ENCODE data around the gene RASSF10. TPM values are rescaled to one million over a fixed set of nuclear protein-coding genes. Genes with fewer than 3 reads are reported as not detected.

RASSF10 gene
- total RNA-seq, 1 donor from 2014 or later: 2.4 TPM

DNA sequence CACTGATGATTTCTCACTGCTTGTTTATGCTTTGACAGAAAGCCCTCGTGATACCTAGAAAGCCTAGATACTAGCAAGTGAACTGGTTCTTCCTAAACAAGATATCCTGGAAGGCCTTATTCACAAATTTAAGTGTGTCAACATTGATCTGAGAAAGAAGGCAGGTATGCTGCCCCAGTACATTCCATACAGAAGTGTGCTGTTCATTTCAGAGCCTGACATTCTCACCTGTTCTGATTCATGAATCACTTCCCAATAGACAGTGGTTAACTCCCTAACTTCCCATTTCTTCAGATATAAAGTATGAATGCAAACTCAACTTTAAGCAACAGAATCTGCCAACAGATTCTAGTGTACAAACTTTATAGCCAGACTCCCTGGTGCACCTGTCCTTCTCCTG is 15.5 kb upstream of the RASSF10 start:
- FAIRE-seq (no peak), DNase-seq (ENCODE audit: low spot score in 2 of 2) (no peak)

DNA sequence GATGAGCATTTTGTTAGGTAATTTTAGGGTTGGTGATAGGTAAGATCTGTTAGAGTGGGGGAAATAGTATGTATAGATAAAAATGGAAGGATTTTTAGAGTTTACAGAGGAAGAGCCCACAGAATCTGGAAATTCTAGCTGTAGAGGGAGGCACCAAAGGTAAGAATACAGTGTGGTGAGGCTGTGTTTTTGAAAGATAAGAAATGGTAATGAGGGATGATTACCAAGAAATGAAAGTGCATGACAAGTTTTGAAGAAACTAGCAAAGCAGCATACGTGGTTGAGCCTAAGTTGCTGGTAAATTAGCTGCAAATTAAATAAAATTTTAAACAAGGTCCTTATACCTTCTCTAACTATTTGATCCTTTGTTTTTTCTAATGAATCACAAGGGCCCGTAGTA is 14.6 kb upstream of the RASSF10 start:
- DNase-seq (ENCODE audit: low spot score in 2 of 2) (no peak), FAIRE-seq (no peak)

DNA sequence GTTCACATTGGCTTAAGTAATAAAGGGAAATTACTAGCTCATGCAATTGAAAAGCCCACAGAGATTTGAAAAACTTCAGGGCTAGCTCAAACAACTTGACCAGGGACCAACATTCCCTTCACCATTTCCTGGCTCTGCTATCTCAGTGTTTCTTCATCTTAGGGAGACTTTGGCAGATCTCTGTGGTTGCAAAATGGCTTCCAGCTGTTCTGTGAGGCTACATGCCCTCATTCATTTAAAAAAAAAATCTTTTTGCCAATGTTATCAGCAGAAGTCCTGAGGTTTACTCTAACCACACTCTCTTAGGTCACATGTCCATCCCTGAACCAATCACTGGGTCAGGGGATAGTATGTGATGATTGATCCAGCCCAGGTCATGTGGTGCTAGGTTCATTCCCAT is 13.9 kb upstream of the RASSF10 start:
- FAIRE-seq: no peak
- no peak for DNase-seq (ENCODE audit: low spot score in 2 of 2)

DNA sequence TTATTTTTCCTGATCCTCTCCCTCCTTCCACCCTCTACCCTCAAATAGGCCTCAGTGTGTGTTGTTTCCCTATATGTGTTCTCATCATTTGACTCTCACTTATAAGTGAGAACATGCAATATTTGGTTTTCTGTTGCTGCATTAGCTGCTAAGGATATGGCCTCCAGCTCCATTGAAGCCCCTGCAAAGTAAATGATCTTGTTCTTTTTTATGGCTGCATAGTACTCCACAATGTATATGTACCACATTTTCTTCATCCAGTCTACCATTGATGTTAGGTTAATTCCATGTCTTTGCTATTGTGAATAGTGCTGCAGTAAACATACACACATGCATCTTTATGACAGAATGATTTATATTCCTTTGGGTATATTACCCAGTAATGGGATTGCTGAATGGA is 13.3 kb upstream of the RASSF10 start:
- no peak for FAIRE-seq
- no peak for DNase-seq (ENCODE audit: low spot score in 2 of 2)

DNA sequence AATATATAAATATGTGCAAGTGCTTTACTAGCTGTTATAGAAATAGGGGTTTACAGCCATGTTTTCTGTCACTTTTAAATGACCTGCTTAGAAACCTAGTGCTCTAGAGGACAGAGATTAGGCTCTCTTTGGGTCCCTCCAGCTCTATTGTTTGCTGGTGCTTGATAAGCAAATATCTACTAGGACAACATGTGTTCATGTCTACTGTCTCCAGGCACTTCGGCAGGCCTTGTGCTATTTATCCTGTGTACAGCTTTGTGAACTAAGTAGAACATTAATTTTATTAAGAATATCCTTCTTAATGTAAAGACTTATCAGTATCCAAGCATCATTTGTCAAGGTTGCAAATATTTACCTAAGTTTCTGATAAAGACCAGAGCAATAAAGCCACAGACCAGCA is 11.9 kb upstream of the RASSF10 start:
- FAIRE-seq: no peak

DNA sequence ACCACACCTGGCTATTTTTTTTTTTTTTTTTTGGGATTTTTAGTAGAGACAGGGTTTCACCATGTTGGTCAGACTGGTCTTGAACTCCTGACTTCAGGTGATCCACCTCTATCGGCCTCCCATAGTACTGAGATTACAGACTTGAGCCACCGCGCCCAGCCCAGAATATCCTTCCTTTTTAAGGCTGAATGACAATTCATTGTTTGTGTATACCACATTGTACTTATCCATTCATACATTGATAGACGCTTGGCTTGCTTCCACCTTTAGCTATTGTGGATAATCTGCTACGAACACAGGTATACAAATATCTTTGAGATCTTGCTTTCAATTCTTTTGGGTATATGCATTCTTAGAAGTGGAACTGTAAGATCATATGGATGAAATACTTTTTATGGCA is 10.8 kb upstream of the RASSF10 start:
- no peak for FAIRE-seq
- DNase-seq (ENCODE audit: low spot score in 2 of 2): no peak

More for the DNA sequence above, 11.9 kb upstream of the RASSF10 start:
- DNase-seq (ENCODE audit: low spot score in 2 of 2): no peak

DNA sequence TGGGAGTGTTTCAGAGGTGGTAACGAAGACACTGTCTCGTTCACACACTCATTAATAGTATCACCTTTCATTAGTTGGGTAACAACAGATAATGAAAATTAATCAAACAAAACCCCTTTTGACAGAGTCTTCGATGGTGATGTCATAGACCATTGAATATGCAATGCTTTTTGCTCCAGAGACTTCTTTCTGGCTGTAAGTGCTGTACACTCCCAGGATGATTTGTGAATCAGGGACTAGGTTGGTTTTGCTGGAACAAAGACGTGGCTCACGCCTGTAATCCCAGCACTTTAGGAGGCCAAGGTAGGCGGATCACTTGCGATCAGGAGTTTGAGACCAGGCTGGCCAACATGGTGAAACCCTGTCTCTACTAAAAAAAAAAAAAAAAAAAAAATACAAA is 9.5 kb upstream of the RASSF10 start:
- FAIRE-seq: no peak

DNA sequence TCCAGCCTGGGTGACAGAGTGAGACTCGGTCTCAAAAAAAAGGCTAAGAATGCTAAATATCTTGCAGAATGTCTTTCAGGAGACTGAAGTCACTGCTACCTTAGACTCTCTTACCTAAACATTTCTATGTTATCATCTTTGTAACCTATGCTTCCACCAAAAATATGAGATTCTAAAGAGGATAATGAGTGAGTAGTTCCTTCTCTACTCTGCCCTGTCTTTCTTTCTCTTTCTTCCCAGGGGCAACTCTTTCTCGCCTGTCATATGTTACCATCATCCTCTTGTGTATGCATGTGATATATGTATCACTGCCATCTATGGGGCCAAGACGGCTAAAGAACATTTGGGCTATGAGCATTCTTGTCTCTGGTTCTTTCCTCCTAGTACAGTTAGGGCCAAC is 9.0 kb upstream of the RASSF10 start:
- DNase-seq (ENCODE audit: low spot score in 2 of 2) (no peak), FAIRE-seq (no peak)

More for the DNA sequence above, 9.5 kb upstream of the RASSF10 start:
- no peak for DNase-seq (ENCODE audit: low spot score in 2 of 2)

DNA sequence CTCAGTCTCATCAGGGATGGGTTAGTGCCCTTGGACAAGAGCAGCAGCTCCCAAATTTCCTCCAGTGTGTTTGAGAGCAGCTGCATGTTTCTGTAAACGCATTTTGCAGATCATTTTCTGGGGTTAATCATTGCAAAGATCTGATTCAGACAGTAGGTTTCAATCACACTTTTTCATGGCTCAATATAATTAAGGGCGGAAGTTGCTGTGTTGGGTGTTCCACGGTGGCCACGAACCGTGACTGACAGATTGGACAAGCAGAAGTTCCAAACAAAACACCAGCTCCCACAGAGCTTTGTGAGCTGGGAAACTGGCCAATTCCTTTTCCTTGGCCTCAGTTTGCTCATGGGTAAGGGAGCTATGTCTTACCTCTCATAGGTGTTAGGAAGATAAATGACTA is 8.4 kb upstream of the RASSF10 start:
- FAIRE-seq: no peak
- DNase-seq (ENCODE audit: low spot score in 2 of 2): no peak

DNA sequence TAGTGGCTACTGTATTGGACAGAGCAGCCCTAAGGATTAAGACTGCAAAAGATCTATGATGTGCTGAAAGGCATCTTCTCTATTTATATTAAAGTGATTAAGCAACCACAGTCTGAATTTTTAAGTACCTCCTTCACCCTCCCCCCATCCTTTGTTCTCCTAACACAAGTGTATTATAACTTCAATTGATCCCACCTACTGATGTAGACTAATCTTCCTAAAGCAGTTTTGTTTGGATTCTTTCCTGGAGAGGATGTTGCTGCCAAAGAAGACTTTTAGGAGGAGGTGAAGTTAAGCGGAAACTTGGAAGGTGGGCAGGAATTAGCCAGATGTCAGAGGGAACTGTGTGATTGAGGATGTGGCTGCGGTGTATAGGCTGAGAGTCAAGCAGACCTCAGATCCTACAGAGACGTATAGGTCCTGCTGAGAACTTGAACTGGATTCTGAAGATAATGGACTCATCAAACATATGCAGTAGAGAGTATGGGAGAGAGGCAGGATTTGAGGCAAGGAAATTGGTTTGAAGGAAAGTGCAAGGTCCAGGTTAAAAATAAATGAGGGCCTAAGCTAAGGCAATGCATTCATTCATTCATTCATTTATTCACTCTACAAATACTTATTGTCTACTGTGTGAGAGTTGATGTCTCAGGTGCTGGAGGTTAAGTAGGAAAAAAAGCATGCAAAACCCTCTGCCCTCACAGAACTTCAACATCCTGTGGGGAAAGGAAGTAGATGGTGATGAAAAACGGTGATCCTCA is 5.2 kb upstream of the RASSF10 start:
- no peak for DNase-seq (ENCODE audit: low spot score in 2 of 2)
- FAIRE-seq: no peak

DNA sequence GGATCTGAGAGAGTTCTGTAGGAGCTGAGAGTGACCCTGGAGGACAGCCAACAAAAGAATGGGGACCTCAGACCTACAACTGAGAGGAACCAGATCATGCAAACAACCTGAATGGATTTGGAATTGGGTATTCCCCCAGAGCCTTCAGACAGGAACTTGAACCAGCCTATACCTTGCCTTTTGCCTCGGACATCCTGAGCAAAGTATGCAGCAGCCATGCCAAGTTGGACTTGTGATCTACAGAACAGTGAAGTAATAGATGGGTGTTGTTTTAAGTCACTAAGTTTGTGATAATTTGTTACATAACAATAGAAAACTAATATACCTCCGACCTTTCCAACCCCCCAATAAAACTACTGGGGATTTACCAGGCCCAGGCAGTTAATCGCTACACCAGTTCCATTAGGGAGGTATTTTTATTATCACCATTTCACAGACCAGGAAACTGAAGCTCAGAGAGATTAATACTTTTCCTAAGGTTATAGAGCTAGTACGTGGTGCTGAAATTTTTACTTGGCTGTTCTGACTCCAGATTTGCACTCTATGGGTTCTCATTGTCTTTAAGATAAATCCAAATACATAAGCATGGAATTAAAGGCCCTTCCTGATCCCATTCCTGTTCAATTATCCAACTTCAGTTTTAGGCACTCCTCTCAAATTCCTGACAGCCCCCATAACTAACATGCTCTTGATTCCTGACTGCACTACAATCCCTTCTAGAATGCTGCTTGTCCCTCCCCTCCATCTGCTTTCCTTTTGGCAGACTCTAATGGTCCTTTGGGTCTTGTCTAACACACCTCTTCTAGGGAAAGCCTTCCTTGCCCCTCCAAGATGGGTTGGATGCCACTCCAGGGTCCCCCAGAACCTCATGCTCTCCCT is 1.7 kb upstream of the RASSF10 start:
- DNase-seq (ENCODE audit: low spot score in 2 of 2) (no peak), FAIRE-seq (no peak)

DNA sequence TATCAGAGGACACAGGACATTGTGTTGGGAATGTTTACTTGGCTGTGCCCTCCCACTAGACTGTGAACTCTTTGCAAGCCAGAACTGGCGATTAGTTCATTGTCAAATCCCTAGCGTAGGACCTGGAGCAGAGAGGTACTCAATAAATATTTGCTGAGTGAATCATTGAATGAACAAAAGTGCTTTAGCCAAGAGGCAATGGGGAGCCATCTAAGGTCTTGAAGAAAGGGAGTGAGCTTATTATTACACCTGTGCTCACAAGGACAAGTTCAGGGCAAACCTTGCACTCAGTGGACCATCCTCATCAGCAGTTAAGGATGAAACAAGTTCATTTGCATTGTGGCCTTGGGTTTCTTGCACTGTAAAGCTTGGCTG is 1.1 kb upstream of the RASSF10 start:
- FAIRE-seq (no peak), DNase-seq (ENCODE audit: low spot score in 2 of 2) (no peak)

DNA sequence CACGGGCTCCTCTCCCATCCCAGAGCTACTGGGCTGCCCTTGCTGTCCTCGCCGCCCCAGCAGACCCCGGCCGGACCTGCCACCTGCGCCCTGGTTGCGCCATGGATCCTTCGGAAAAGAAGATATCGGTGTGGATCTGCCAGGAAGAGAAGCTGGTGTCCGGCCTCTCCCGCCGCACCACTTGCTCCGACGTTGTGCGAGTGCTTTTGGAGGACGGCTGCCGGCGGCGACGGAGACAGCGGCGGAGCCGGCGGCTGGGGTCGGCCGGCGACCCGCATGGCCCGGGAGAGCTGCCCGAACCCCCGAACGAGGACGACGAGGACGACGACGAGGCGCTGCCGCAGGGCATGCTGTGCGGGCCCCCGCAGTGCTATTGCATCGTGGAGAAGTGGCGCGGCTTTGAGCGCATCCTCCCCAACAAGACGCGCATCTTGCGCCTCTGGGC is 382 bp downstream of the RASSF10 start:
- DNase-seq (ENCODE audit: low spot score in 2 of 2) (no peak), FAIRE-seq (no peak)

DNA sequence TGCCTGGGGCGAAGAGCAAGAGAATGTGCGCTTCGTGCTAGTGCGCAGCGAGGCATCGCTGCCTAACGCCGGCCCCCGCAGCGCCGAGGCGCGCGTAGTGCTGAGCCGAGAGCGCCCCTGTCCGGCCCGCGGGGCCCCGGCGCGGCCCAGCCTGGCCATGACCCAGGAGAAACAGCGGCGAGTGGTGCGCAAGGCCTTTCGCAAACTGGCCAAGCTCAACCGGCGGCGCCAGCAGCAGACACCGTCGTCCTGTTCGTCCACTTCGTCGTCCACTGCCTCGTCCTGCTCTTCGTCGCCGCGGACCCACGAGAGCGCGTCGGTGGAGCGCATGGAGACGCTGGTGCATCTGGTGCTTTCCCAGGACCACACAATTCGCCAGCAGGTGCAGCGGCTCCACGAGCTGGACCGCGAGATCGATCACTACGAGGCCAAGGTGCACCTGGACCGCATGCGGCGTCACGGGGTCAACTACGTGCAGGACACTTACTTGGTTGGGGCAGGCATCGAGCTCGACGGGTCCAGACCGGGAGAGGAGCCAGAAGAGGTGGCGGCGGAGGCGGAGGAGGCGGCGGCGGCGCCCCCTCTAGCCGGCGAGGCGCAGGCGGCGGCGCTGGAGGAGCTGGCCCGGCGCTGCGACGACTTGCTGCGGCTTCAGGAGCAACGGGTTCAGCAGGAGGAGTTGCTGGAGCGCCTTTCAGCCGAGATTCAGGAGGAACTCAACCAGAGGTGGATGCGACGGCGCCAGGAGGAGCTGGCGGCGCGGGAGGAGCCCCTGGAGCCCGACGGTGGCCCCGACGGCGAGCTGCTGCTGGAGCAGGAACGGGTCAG is 1.0 kb downstream of the RASSF10 start:
- DNase-seq (ENCODE audit: low spot score in 2 of 2): no peak

DNA sequence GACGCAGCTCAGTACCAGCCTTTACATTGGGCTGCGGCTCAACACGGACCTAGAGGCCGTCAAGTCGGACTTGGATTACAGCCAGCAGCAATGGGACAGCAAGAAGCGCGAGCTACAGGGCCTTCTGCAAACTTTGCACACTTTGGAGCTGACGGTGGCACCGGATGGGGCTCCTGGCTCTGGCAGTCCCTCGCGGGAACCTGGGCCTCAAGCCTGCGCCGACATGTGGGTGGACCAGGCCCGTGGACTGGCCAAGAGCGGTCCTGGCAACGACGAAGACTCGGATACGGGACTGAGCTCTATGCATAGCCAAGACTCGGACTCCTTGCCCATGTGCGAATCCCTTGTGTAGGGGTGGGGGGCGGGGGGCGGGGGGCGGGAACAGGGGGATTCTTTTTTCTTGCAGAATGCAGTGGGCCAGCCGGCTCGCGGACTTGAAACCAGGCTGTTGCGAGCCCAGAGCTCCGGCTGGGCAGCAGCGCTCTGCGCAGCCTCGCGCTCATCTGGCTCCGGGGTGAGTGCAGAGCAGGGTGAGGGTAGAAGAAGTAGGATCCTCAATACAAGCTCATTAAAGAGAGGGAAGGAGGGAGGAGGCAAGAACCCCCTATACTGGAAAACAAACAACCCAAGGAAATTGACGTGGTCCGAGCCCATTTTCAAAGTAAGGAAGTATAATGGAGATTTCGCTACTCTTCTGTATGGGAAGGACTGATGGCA is 1.8 kb downstream of the RASSF10 start:
- FAIRE-seq: no peak

More for the DNA sequence above, 1.0 kb downstream of the RASSF10 start:
- no peak for FAIRE-seq

DNA sequence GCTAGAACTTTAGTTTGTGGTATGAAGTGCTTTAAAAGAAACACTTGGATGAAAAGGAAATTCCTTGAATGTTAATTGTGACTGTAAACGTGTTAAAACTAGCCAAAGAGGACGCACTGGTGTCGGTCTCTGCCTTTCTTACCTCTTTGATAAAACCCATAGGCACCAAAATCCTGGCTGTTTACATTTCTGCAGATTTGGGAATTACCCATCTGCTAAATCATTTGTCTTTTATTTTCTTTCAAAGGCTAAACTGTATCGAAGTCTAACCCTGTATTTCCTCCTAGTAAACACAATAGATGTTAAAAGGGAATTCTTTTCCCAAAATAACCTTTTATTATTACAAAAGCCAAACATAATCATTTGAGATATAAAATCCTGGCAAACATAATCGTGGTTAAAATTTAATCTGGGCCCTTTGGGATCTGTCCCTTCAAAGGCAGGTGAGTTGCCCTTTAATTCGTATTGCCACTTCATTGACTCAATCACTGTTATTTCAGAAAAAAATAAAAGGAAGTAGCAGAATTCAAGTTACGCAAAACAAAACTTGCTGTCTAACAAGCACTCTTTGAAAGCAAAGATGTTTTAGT is 2.4 kb downstream of the RASSF10 start:
- no peak for FAIRE-seq
- no peak for DNase-seq (ENCODE audit: low spot score in 2 of 2)

More for the DNA sequence above, 1.8 kb downstream of the RASSF10 start:
- DNase-seq (ENCODE audit: low spot score in 2 of 2): no peak

DNA sequence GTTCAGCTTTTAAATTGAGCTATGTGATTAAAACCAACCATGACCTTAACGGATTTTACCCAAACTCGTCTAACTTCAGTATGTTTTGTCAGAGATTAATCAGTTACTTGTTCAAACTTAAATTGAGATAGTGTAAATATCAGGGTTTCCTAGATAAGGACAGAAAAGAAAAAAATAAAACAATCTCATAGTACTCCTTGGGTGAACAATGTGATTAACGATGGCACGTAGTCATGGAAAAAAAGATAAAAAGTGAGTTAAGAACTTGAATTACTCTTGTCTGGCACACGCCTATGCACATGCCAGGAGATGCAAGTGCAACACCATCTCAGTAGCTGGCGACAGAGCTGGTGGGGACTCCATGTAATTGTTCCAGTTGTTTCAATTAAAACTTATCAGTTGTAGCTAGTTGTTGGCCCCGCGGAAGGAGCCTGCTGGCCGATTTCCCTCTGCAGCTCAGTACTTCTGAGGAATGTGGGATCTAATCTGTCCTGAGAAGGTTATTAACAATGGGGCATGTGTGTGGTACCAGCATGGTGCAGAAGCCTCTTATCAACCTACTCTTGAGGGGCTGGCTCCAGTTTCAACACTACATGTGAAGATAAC is 3.0 kb downstream of the RASSF10 start:
- DNase-seq (ENCODE audit: low spot score in 2 of 2) (no peak), FAIRE-seq (no peak)

DNA sequence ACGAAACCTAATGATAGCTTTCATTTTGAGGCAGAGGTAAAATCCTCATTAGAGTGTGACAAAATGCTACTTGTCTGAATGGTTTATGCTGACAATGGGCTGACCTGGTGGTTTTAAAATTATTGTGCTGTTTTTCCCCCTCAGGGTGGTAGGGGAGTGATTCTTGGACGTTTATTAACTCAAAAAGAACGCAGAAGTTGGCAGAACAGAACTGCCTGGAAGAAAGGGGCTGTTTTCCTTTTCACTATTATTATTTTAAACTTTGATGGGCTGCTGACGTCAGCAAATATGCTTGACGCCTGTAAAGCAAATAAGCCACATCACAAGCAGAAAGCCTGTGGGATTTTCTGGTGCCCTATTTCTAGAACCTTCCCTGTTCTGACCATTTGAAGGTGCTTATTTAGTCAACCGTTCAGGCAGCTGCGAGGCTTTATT is 4.0 kb downstream of the RASSF10 start:
- DNase-seq (ENCODE audit: low spot score in 2 of 2) (no peak), FAIRE-seq (no peak)

DNA sequence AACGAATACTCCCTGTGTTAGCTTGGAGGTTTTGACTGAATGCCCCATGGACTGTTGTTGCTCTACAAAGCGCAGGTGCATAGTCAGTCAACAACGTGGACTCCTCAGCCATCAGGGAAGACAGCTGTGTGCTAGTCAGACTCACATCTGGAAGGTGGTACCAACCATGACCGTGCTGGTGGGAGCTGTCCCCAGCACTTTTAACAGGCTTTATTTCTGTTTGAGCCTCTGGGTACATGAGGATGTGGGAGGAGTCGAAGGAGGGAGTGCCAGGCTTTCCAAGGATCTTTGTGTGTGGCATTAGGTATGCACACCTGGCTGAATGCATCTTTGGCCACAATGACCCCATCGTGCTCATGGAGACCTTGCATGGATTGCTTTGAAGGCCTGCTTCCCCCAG is 6.6 kb downstream of the RASSF10 start:
- FAIRE-seq (no peak), DNase-seq (ENCODE audit: low spot score in 2 of 2) (no peak)

Measured in frontal cortex (tissue), 4 donors.